AG10803 (cell line): ENCODE results near the gene PSMB2.

ENCODE experiments used
- DNase-seq: peaks from one replicate; pipeline ENCODE4 v3.0.0; 2010; ENCODE audit warnings: low read depth
- H3K4me3 ChIP-seq: 2 replicates; pipeline ENCODE4 v1.5.1; 2011; ENCODE audit warnings: mild to moderate bottlenecking, low read length, control low read depth
- CTCF ChIP-seq: conservative IDR thresholded peaks from 2 replicates; pipeline ENCODE4 v1.5.1; 2011; ENCODE audit warnings: mild to moderate bottlenecking, low read length, control low read depth, inconsistent platforms

Gene PSMB2

GRCh38 chr1:35559317-35559944 lies 81.9 kb downstream of the PSMB2 start:
- TF ChIP-seq CTCF = no peak
- DNase-seq = no peak
- peak overlapping the region; percentile 97 for H3K4me3 ChIP-seq

GRCh38 chr1:35558374-35559316 lies 82.7 kb downstream of the PSMB2 start:
- no peak; the same call in 1 of the 2 replicates for TF ChIP-seq CTCF
- DNase-seq = no peak
- H3K4me3 ChIP-seq = peak overlapping the region; percentile 97

GRCh38 chr1:35557611-35558373 lies 83.5 kb downstream of the PSMB2 start, which contains the start of gene NCDN:
TSS of gene NCDN (plus strand) at chr1:35557799. CDS start at chr1:35558191, 392 bp downstream.
- peak; percentile 97 for DNase-seq
- H3K4me3 ChIP-seq = peak within 1 kb of the TSS; percentile 97
- no peak for TF ChIP-seq CTCF

GRCh38 chr1:35557118-35557610 lies 84.2 kb downstream of the PSMB2 start, which contains the start of gene KIAA0319L:
TSS of gene KIAA0319L (minus strand) at chr1:35557403. CDS start at chr1:35554491, 2,912 bp downstream.
- peak within 1 kb of the TSS; percentile 97 for H3K4me3 ChIP-seq
- peak; percentile 35 for DNase-seq
- TF ChIP-seq CTCF = no peak

GRCh38 chr1:35556484-35557117 lies 84.7 kb downstream of the PSMB2 start:
- H3K4me3 ChIP-seq = peak overlapping the region; percentile 97
- no peak for DNase-seq
- TF ChIP-seq CTCF = no peak

GRCh38 chr1:35555601-35556477 lies 85.5 kb downstream of the PSMB2 start:
- TF ChIP-seq CTCF = no peak
- H3K4me3 ChIP-seq = peak overlapping the region; percentile 97
- peak; percentile 67 for DNase-seq
